Erythroblast (primary cell): Measurements from ENCODE around the gene ERMARD.

Source experiments
- GATA1 ChIP-seq: IDR thresholded peaks from 2 replicates; pipeline ENCODE4 v1.6.1; 2011; ENCODE audit warnings: low read depth, mild to moderate bottlenecking, control low read depth, low read length, moderate library complexity
- POLR2A ChIP-seq: IDR thresholded peaks from 2 replicates; pipeline ENCODE4 v1.6.1; 2011; ENCODE audit warnings: mild to moderate bottlenecking, low read length

DNA sequence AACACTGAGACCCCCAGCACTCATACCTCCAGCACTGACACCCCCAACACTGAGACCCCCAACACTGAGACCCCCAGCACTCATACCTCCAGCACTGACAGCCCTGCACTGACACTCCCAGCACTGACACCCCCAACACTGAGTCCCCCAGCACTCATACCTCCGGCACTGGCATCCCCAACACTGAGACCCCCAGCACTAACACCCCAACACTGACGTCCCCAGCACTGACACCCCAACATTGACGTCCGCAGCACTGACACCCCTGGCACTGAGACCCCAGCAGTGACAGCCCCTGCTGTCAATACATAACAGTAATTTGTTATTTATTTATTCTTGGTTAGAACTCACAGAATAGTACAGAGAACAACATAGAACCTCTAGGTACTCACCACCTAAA is 58.0 kb downstream of the ERMARD start:
- TF ChIP-seq POLR2A (no peak), GATA1 (no peak)
